HUDEP-2 (cell line): Measurements from ENCODE around the gene ECSCR.
A peak's percentile ranks its signal among the peaks of the same experiment; 100 is the strongest.
"Not testable (repeated sequence)": the region's sequence is repeated elsewhere in the genome, so short reads cannot be mapped to it uniquely, and the experiment has no call there.

Source experiments
- DNase-seq, 76 experiments: peaks; one replicate each; lab custom pipeline; 2025; ENCODE audit not compliant: unreplicated experiment in 76 of 76; lab: John Stamatoyannopoulos, UW

Gene ECSCR

GRCh38 chr5:139446956-139447779 lies 15.4 kb downstream of the ECSCR start:
- DNase-seq: no peak

- no peak for DNase-seq
These were observed 17.0 kb downstream of the ECSCR start for GRCh38 chr5:139445325-139446170.

- DNase-seq: no peak
These were observed 18.6 kb downstream of the ECSCR start for GRCh38 chr5:139443831-139444453.

GRCh38 chr5:139440416-139440815 lies 22.1 kb downstream of the ECSCR start:
- DNase-seq: not testable (repeated sequence)

GRCh38 chr5:139439013-139439903 lies 23.3 kb downstream of the ECSCR start, which contains the start of gene DNAJC18:
Gene DNAJC18, minus strand, starts transcription at chr5:139439525. Its CDS starts 80 bp downstream, at chr5:139439445.
- DNase-seq: peak in 74 of 76 experiments; percentile 22 to 89 (median 77)

- no peak for DNase-seq
These were observed 23.9 kb downstream of the ECSCR start for GRCh38 chr5:139438707-139439012.

GRCh38 chr5:139435676-139436075 lies 26.9 kb downstream of the ECSCR start:
- DNase-seq: no peak

- no peak for DNase-seq
These were observed 30.8 kb downstream of the ECSCR start for GRCh38 chr5:139431706-139432105.

GRCh38 chr5:139430015-139430414 lies 32.5 kb downstream of the ECSCR start:
- DNase-seq: no peak

GRCh38 chr5:139426203-139426885 lies 36.2 kb downstream of the ECSCR start:
- no peak for DNase-seq

GRCh38 chr5:139425497-139425896 lies 37.0 kb downstream of the ECSCR start:
- no peak for DNase-seq

GRCh38 chr5:139422307-139422893 lies 40.1 kb downstream of the ECSCR start:
- DNase-seq: peak in 47 of 76 experiments; percentile 5 to 75 (median 50)

GRCh38 chr5:139419226-139420192 lies 43.0 kb downstream of the ECSCR start:
- DNase-seq: no peak

GRCh38 chr5:139418793-139419192 lies 43.8 kb downstream of the ECSCR start:
- DNase-seq: no peak

GRCh38 chr5:139417214-139417613 lies 45.3 kb downstream of the ECSCR start:
- DNase-seq: no peak

- no peak for DNase-seq
These were observed 45.9 kb downstream of the ECSCR start for GRCh38 chr5:139416651-139417050.

- DNase-seq: no peak
These were observed 46.7 kb downstream of the ECSCR start for GRCh38 chr5:139415869-139416268.

- DNase-seq: no peak
These were observed 47.2 kb downstream of the ECSCR start for GRCh38 chr5:139415221-139415861.
